ENCODE data around the gene AIP.

Gene AIP

GRCh38 chr11:67534070-67534679 lies 51.3 kb downstream of the AIP start:
- no peak for DNase-seq (ENCODE audit: low read depth)

GRCh38 chr11:67535561-67535960 lies 52.7 kb downstream of the AIP start:
- DNase-seq (ENCODE audit: low read depth): no peak

GRCh38 chr11:67538306-67538705 lies 55.5 kb downstream of the AIP start:
- DNase-seq (ENCODE audit: low read depth): no peak

- no peak for DNase-seq (ENCODE audit: low read depth)
Measured at GRCh38 chr11:67538823-67539505, 56.1 kb downstream of the AIP start.

- DNase-seq (ENCODE audit: low read depth): no peak
Measured at GRCh38 chr11:67539550-67539949, 56.7 kb downstream of the AIP start.

Measured in GM04503 (cell line).